ENCODE measurements around the gene CYP26B1.
"Not testable (repeated sequence)": the region's sequence is repeated elsewhere in the genome, so short reads cannot be mapped to it uniquely, and the experiment has no call there.

The CYP26B1 gene

DNA sequence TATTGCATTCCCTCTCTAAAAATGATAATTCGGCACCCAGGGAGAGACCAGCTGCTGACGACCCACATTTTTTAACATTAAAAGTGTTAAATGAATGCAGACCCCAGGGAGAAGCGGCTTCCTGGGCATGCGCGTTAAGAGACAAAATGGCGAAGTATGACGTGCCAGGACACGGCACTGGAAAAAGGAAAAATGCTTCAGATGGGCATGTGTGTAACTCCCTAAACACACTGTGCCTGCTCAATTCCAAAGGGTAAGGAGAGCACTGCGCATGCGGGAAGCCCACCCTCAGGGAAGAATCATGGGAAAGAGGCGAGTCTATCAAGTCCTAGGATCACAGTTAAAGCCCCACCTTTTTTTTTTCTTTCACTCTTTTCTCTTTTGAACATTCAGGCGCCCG lies 58.1 kb downstream of the CYP26B1 start:
- no peak overlapping the region for H3K4me3 ChIP-seq (ENCODE audit: low read length)
- DNase-seq (ENCODE audit: low read depth) = no peak
- TF ChIP-seq, protein P1, sequence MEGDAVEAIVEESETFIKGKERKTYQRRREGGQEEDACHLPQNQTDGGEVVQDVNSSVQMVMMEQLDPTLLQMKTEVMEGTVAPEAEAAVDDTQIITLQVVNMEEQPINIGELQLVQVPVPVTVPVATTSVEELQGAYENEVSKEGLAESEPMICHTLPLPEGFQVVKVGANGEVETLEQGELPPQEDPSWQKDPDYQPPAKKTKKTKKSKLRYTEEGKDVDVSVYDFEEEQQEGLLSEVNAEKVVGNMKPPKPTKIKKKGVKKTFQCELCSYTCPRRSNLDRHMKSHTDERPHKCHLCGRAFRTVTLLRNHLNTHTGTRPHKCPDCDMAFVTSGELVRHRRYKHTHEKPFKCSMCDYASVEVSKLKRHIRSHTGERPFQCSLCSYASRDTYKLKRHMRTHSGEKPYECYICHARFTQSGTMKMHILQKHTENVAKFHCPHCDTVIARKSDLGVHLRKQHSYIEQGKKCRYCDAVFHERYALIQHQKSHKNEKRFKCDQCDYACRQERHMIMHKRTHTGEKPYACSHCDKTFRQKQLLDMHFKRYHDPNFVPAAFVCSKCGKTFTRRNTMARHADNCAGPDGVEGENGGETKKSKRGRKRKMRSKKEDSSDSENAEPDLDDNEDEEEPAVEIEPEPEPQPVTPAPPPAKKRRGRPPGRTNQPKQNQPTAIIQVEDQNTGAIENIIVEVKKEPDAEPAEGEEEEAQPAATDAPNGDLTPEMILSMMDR (conservative IDR thresholded peaks at IDR 0.05; ENCODE audit: low read depth, low read length) = no peak

DNA sequence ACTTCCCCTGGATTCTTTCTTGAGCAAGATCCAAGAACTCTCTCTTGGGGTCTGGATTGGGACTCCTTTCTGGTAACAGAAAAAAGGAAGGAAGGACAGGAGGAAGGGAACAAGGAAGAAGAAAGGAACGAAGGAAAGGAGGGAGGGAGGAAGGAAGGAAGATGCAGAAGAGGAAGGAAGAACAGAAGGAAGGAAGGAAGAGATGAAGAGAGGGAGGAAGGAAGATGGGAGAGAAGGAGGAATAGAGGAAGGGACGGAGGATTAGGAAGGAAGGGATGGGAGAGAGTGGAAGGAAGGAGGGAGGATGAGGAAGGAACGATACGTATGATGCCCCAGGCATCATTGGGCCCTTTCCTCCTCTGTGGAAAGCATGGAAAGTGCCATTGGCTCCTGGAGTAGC lies 58.6 kb downstream of the CYP26B1 start:
- no peak overlapping the region for H3K4me3 ChIP-seq (ENCODE audit: low read length)
- TF ChIP-seq, protein P1 (conservative IDR thresholded peaks at IDR 0.05; ENCODE audit: low read depth, low read length) = no peak
- no peak for DNase-seq (ENCODE audit: low read depth)

DNA sequence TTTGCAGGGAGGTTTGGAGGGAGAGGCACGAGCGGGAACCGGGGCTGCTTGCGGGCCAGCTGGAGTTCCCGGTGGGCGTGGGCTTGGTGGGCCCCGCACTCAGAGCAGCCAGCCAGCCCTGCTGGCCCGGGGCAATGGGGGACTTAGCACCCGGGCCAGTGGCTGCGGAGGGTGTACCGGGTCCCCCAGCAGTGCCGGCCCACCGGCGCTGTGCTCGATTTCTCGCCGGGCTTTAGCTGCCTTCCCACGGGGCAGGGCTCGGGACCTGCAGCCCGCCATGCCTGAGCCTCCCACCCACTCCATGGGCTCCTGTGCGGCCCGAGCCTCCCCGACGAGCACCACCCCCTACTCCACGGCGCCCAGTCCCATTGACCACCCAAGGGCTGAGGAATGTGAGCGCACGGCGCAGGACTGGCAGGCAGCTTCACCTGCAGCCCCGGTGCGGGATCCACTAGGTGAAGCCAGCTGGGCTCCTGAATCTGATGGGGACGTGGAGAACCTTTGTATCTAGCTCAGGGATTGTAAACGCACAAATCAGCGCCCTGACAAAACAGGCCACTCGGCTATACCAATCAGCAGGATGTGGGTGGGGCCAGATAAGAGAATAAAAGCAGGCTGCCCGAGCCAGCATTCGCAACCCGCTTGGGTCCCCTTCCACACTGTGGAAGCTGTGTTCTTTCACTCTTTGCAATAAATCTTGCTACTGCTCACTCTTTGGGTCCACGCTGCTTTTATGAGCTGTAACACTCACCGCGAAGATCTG lies 60.6 kb downstream of the CYP26B1 start:
- DNase-seq (ENCODE audit: low read depth); H3K4me3 ChIP-seq (ENCODE audit: low read length): not testable (repeated sequence)

DNA sequence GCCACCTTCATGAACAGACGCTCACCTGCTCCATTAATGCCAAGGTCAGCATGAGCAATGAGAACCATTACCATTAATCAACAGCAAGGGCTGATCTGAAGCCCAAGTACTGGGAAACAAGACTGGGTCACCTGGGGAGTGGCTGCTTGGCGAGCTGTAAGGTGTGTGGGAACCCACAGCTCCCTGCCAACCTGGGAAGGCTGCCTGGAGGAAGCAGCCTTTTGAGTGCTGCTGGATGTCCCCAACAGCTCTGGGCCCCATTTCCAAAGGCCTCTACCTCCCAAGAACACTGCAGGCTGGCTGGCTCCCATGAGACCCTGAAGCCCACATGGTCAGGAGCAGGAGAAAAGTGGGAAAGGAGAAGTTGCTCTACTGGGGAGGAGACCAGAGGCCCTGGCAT lies 62.1 kb downstream of the CYP26B1 start:
- no peak overlapping the region for H3K4me3 ChIP-seq (ENCODE audit: low read length)
- no peak for DNase-seq (ENCODE audit: low read depth)
- TF ChIP-seq, protein P1 (conservative IDR thresholded peaks at IDR 0.05; ENCODE audit: low read depth, low read length) = no peak

DNA sequence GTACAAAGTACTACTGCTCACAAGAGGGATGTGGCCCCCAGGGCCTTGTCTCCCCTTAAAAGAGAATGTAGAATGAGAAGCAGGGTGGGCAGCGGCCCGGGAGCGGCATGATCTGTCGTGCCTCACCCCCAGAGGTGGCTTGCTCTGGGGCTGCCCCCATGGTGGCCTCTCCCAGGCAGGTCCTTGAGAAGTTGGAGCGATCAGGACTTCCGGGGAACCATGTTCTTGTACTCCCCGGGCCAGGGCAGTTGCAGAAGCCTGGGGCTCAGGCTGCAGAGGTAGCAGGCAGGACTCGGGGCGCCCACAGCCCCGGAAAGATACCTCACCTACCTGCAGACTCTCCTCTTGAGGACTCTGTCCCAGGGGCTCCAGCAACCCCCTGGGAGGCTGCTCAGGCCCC lies 62.6 kb downstream of the CYP26B1 start:
- no peak for DNase-seq (ENCODE audit: low read depth)
- H3K4me3 ChIP-seq (ENCODE audit: low read length) = no peak overlapping the region
- TF ChIP-seq, protein P1 (conservative IDR thresholded peaks at IDR 0.05; ENCODE audit: low read depth, low read length) = no peak

DNA sequence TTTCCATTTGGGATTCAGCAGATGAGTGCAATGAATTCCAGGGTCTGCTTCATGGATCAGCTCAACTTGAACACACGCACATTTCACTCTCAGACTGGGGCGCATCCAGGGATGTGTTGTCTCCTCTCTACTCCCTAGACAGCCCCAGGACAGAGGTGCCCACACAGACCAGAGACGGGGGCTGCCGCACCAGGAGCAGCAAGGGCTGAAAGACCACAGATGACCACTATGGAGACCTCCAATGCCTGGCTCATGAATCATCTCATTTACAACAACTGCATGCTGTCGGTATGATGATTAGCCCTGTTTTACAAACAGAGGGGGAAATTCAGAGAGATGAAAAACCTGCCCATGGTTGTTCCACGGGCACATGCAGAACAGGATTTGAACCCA lies 63.1 kb downstream of the CYP26B1 start:
- no peak overlapping the region for H3K4me3 ChIP-seq (ENCODE audit: low read length)
- no peak for DNase-seq (ENCODE audit: low read depth)
- TF ChIP-seq, protein P1 (conservative IDR thresholded peaks at IDR 0.05; ENCODE audit: low read depth, low read length) = no peak

DNA sequence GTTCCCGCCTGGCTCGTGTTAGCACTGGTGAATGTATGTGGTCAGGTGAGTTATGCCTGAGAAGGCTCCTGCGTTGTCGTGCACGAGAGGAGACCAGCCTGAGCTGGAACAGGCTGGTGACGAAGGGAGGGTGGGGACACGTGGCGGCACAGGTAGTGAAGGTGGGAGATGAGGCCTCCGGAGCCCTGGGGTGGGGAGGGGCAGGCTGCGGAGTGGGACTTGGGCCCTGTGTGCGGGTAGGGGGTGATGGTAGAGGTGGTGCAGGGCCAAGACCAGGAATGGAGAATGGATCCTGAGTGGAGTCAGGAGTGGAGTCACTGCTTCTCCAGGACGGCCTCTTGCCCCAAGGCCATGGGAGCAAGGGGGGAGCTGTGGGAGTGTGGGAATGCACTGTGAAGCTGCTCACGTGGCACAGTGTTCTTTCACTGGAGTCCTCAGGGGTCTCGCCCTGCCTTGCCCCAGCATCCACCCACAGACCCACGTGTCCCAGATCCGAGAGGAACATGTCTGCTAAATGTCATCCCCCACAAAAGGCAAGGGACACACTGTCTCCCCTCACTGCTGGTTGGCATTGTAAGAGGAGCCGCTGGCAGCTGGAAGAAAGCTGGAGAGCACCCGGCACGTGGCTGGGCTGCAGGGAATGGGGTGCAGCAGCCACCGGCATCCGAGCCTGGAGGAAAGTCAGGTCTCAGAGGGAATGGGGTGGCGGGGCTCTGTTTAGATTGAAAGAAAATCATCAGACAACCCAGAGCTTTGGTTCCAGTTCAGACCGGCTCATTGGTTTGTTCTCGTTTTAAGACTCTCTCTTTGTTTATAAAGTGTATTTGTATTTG lies 63.7 kb downstream of the CYP26B1 start:
- no peak for DNase-seq (ENCODE audit: low read depth)
- H3K4me3 ChIP-seq (ENCODE audit: low read length) = no peak overlapping the region
- TF ChIP-seq, protein P1 (conservative IDR thresholded peaks at IDR 0.05; ENCODE audit: low read depth, low read length) = no peak
